Measurements from ENCODE around the gene STAT3. TPM values are rescaled to one million over a fixed set of nuclear protein-coding genes. Genes with fewer than 3 reads are reported as not detected.
A peak's percentile ranks its signal among the peaks of the same experiment; 100 is the strongest.
"Not testable (repeated sequence)": the region's sequence is repeated elsewhere in the genome, so short reads cannot be mapped to it uniquely, and the experiment has no call there.

Gene STAT3
- total and polyA plus RNA-seq, 2 donors from 2014 or later, result 55.6 to 327 TPM

GRCh38 chr17:42402117-42402516 lies 13.9 kb upstream of the STAT3 start:
- H3K9ac ChIP-seq (ENCODE audit: low read length in 3 of 3), result no peak overlapping the region
- DNase-seq (no peak), FAIRE-seq (no peak)
- peaks cover 0 to 9% (median 5%) of the 10 kb centered on the region in 3 donors for H3K4me1 ChIP-seq (ENCODE audit: control insufficient read depth in 2 of 3, insufficient read depth in 2 of 3, low read depth in 1 of 3, low read length in 3 of 3)
- intact Hi-C loops (cut with DNase I), result no loop called here
- H3K27me3 ChIP-seq (ENCODE audit: control insufficient read depth, insufficient read depth, low read length), result no peaks in the 10 kb centered on the region
- H3K4me3 ChIP-seq (ENCODE audit: low read length in 3 of 3), result no peak overlapping the region
- no peak overlapping the region for H3K27ac ChIP-seq (ENCODE audit: low read depth in 2 of 2, low read length in 2 of 2)
- no peaks in the 10 kb centered on the region for H3K9me3 ChIP-seq (ENCODE audit: control insufficient read depth in 2 of 3, insufficient read depth in 1 of 3, low read length in 3 of 3)
- no peak for TF ChIP-seq CTCF (IDR thresholded peaks at IDR 0.05; ENCODE audit: borderline replicate concordance, extremely low read depth, insufficient read depth)
- H3K36me3 ChIP-seq (ENCODE audit: control insufficient read depth in 2 of 3, insufficient read depth in 3 of 3, low read length in 3 of 3), result peaks cover 0 to 2% (median 0%) of the 10 kb centered on the region in 3 donors

- H3K4me1 ChIP-seq (ENCODE audit: control insufficient read depth in 2 of 3, insufficient read depth in 2 of 3, low read depth in 1 of 3, low read length in 3 of 3); H3K9me3 ChIP-seq (ENCODE audit: control insufficient read depth in 2 of 3, insufficient read depth in 1 of 3, low read length in 3 of 3): not testable (repeated sequence)
Observed at GRCh38 chr17:42400844-42401375, 12.7 kb upstream of the STAT3 start.

GRCh38 chr17:42399948-42400843 lies 12.0 kb upstream of the STAT3 start:
- TF ChIP-seq CTCF (IDR thresholded peaks at IDR 0.05; ENCODE audit: borderline replicate concordance, extremely low read depth, insufficient read depth), result no peak
- H3K36me3 ChIP-seq (ENCODE audit: control insufficient read depth in 2 of 3, insufficient read depth in 3 of 3, low read length in 3 of 3), result peaks cover 0 to 2% (median 0%) of the 10 kb centered on the region in 3 donors
- FAIRE-seq, result no peak
- peak in 1 of 5 donors; percentile 31 for DNase-seq
- no peaks in the 10 kb centered on the region for H3K27me3 ChIP-seq (ENCODE audit: control insufficient read depth, insufficient read depth, low read length)
- H3K9ac ChIP-seq (ENCODE audit: low read length in 3 of 3), result no peak overlapping the region
- H3K4me3 ChIP-seq (ENCODE audit: low read length in 3 of 3), result no peak overlapping the region
- peaks cover 0 to 5% (median 0%) of the 10 kb centered on the region in 3 donors for H3K4me1 ChIP-seq (ENCODE audit: control insufficient read depth in 2 of 3, insufficient read depth in 2 of 3, low read depth in 1 of 3, low read length in 3 of 3)
- intact Hi-C loops (cut with DNase I), result no loop called here
- H3K9me3 ChIP-seq (ENCODE audit: control insufficient read depth in 2 of 3, insufficient read depth in 1 of 3, low read length in 3 of 3), result no peaks in the 10 kb centered on the region
- no peak overlapping the region for H3K27ac ChIP-seq (ENCODE audit: low read depth in 2 of 2, low read length in 2 of 2)

More at GRCh38 chr17:42400844-42401375, 12.7 kb upstream of the STAT3 start:
- H3K36me3 ChIP-seq (ENCODE audit: control insufficient read depth in 2 of 3, insufficient read depth in 3 of 3, low read length in 3 of 3); H3K27ac ChIP-seq (ENCODE audit: low read depth in 2 of 2, low read length in 2 of 2); H3K27me3 ChIP-seq (ENCODE audit: control insufficient read depth, insufficient read depth, low read length); H3K4me3 ChIP-seq (ENCODE audit: low read length in 3 of 3); H3K9ac ChIP-seq (ENCODE audit: low read length in 3 of 3); intact Hi-C loops (cut with DNase I); FAIRE-seq: not testable (repeated sequence)
- peak in 1 of 5 donors; percentile 22 for DNase-seq

GRCh38 chr17:42399121-42399520 lies 10.9 kb upstream of the STAT3 start:
- Histone ChIP-seq H3K27ac (ENCODE audit: low read depth in 2 of 2, low read length in 2 of 2) (no peak overlapping the region), H3K4me3 (ENCODE audit: low read length in 3 of 3) (no peak overlapping the region), H3K9ac (ENCODE audit: low read length in 3 of 3) (no peak overlapping the region), H3K9me3 (ENCODE audit: control insufficient read depth in 2 of 3, insufficient read depth in 1 of 3, low read length in 3 of 3) (no peaks in the 10 kb centered on the region), H3K27me3 (ENCODE audit: control insufficient read depth, insufficient read depth, low read length) (no peaks in the 10 kb centered on the region), H3K4me1 (ENCODE audit: control insufficient read depth in 2 of 3, insufficient read depth in 2 of 3, low read depth in 1 of 3, low read length in 3 of 3) (peaks cover 0 to 5% (median 0%) of the 10 kb centered on the region in 3 donors), H3K36me3 (ENCODE audit: control insufficient read depth in 2 of 3, insufficient read depth in 3 of 3, low read length in 3 of 3) (peaks cover 0 to 2% (median 0%) of the 10 kb centered on the region in 3 donors)
- FAIRE-seq, result no peak
- TF ChIP-seq CTCF (IDR thresholded peaks at IDR 0.05; ENCODE audit: borderline replicate concordance, extremely low read depth, insufficient read depth), result no peak
- no peak for DNase-seq
- intact Hi-C loops (cut with DNase I), result no loop called here

GRCh38 chr17:42395601-42396000 lies 7.4 kb upstream of the STAT3 start:
- H3K27ac ChIP-seq (ENCODE audit: low read depth in 2 of 2, low read length in 2 of 2); intact Hi-C loops (cut with DNase I); H3K4me1 ChIP-seq (ENCODE audit: control insufficient read depth in 2 of 3, insufficient read depth in 2 of 3, low read depth in 1 of 3, low read length in 3 of 3); H3K9ac ChIP-seq (ENCODE audit: low read length in 3 of 3); DNase-seq; H3K9me3 ChIP-seq (ENCODE audit: control insufficient read depth in 2 of 3, insufficient read depth in 1 of 3, low read length in 3 of 3); H3K27me3 ChIP-seq (ENCODE audit: control insufficient read depth, insufficient read depth, low read length); H3K4me3 ChIP-seq (ENCODE audit: low read length in 3 of 3); FAIRE-seq; H3K36me3 ChIP-seq (ENCODE audit: control insufficient read depth in 2 of 3, insufficient read depth in 3 of 3, low read length in 3 of 3): not testable (repeated sequence)

Measured in kidney (tissue), 14 donors.